Karpas-422 (cell line): ENCODE data around the gene PEX6. TPM values are rescaled to one million over a fixed set of nuclear protein-coding genes. Genes with fewer than 3 reads are reported as not detected.
A peak's percentile ranks its signal among the peaks of the same experiment; 100 is the strongest.

Experiments
- DNase-seq: peaks from one replicate; pipeline ENCODE4 v3.0.0-alpha.2; 2015
- H2AFZ ChIP-seq: fragments of 200-600 bp; sonication (generic); 2 replicates; pipeline ENCODE4 v1.6.1; 2014; ENCODE audit warnings: antibody characterized with exemption, low read length, mixed read lengths
- H3K27ac ChIP-seq: fragments of 200-600 bp; sonication (generic); 2 replicates; pipeline ENCODE4 v1.5.1; 2014; ENCODE audit warnings: mild to moderate bottlenecking, low read length, moderate library complexity
- H3K27me3 ChIP-seq: fragments of 200-600 bp; sonication (generic); 2 replicates; pipeline ENCODE4 v1.6.1; 2014; ENCODE audit warnings: low read length, mixed read lengths
- H3K36me3 ChIP-seq: fragments of 200-600 bp; sonication (generic); 2 replicates; pipeline ENCODE4 v1.6.1; 2014; ENCODE audit warnings: low read length, mixed read lengths; ENCODE audit not compliant: insufficient read depth
- H3K4me1 ChIP-seq: fragments of 200-600 bp; sonication (generic); 2 replicates; pipeline ENCODE4 v1.6.1; 2014; ENCODE audit warnings: mild to moderate bottlenecking, low read length, mixed read lengths
- H3K4me2 ChIP-seq: fragments of 200-600 bp; sonication (generic); 2 replicates; pipeline ENCODE4 v1.6.1; 2014; ENCODE audit warnings: low read length, low read depth, mild to moderate bottlenecking; ENCODE audit not compliant: poor library complexity, severe bottlenecking
- H3K4me3 ChIP-seq: fragments of 200-600 bp; sonication (generic); 2 replicates; pipeline ENCODE4 v1.5.1; 2014; ENCODE audit warnings: mild to moderate bottlenecking, antibody characterized with exemption, low read length, mixed read lengths
- H3K79me2 ChIP-seq: fragments of 200-600 bp; sonication (generic); 2 replicates; pipeline ENCODE4 v1.6.1; 2014; ENCODE audit warnings: mild to moderate bottlenecking, low read length, mixed read lengths
- H3K9ac ChIP-seq: fragments of 200-600 bp; sonication (generic); 2 replicates; pipeline ENCODE4 v1.6.0; 2014; ENCODE audit warnings: low read length
- H3K9me2 ChIP-seq: fragments of 200-600 bp; sonication (generic), shearing (Covaris generic); replicated peaks from 2 replicates; pipeline ENCODE4 v1.6.0; 2014; ENCODE audit warnings: mild to moderate bottlenecking, low read length, moderate library complexity; ENCODE audit not compliant: insufficient read depth
- H3K9me3 ChIP-seq: fragments of 300-700, 200-600 bp; sonication (generic); 2 replicates; pipeline ENCODE4 v1.6.1; 2014; ENCODE audit warnings: low read length, mixed read lengths
- H4K20me1 ChIP-seq: fragments of 200-600 bp; sonication (generic); 2 replicates; pipeline ENCODE4 v1.6.1; 2014; ENCODE audit warnings: mild to moderate bottlenecking, antibody characterized with exemption, low read length, low read depth; ENCODE audit not compliant: insufficient read depth
- total RNA-seq: library from RNA; depleted of rRNA; stranded (reverse); fragments of >200 nt; shearing (Covaris generic); gene quantifications from 2 replicates; pipeline ENCODE4 v1.2.3, GENCODE V29; 2014; ENCODE audit warnings: low replicate concordance; rRNA removed

Gene PEX6
- 16.7 and 34.2 TPM in 2 replicates for total RNA-seq

- H2AFZ ChIP-seq: peak within 1 kb of the TSS; percentile 46
- no peaks in the 10 kb centered on the region for H3K9me2 ChIP-seq
- H3K9ac ChIP-seq: peak within 1 kb of the TSS; percentile 94
- DNase-seq: peak; percentile 99
- no peaks in the 10 kb centered on the region for H3K27me3 ChIP-seq
- peaks cover 6% of the 10 kb centered on the region; the same call in 1 of the 2 replicates for H3K36me3 ChIP-seq
- no peaks in the 10 kb centered on the region for H4K20me1 ChIP-seq
- H3K4me2 ChIP-seq: peak within 1 kb of the TSS; percentile 93
- H3K9me3 ChIP-seq: no peaks in the 10 kb centered on the region
- peaks cover 32% of the 10 kb centered on the region for H3K79me2 ChIP-seq
- H3K4me3 ChIP-seq: peak within 1 kb of the TSS; percentile 93
- H3K4me1 ChIP-seq: peaks cover 40% of the 10 kb centered on the region
- H3K27ac ChIP-seq: peak within 1 kb of the TSS; percentile 78
These were observed at the start of gene PEX6 for GRCh38 chr6:42978839-42979522. PEX6 (minus strand) TSS chr6:42979181; CDS start chr6:42979150, 31 bp downstream.

- H3K9me2 ChIP-seq: no peaks in the 10 kb centered on the region
- no peaks in the 10 kb centered on the region for H3K9me3 ChIP-seq
- H3K27me3 ChIP-seq: no peaks in the 10 kb centered on the region
- no peak overlapping the region for H3K4me2 ChIP-seq
- H3K4me1 ChIP-seq: peaks cover 12% of the 10 kb centered on the region
- no peak for DNase-seq
- no peak overlapping the region for H3K9ac ChIP-seq
- peaks cover 46% of the 10 kb centered on the region for H3K36me3 ChIP-seq
- H3K4me3 ChIP-seq: no peak overlapping the region
- peaks cover 34% of the 10 kb centered on the region for H3K79me2 ChIP-seq
- no peak overlapping the region for H3K27ac ChIP-seq
- no peak overlapping the region for H2AFZ ChIP-seq
- peaks cover 6% of the 10 kb centered on the region; the same call in 1 of the 2 replicates for H4K20me1 ChIP-seq
These were observed 47.4 kb upstream of the PEX6 start for GRCh38 chr6:43026365-43026764.

GRCh38 chr6:43024436-43024835, 45.5 kb upstream of the PEX6 start:
- Histone ChIP-seq H3K4me3 (no peak overlapping the region), H2AFZ (no peak overlapping the region), H3K27me3 (no peaks in the 10 kb centered on the region), H3K9me2 (no peaks in the 10 kb centered on the region), H3K9me3 (no peaks in the 10 kb centered on the region), H3K9ac (no peak overlapping the region), H4K20me1 (peaks cover 6% of the 10 kb centered on the region; the same call in 1 of the 2 replicates), H3K4me2 (no peak overlapping the region), H3K36me3 (peaks cover 39% of the 10 kb centered on the region), H3K4me1 (peaks cover 20% of the 10 kb centered on the region), H3K27ac (no peak overlapping the region), H3K79me2 (peaks cover 34% of the 10 kb centered on the region)
- DNase-seq: no peak

- peaks cover 20% of the 10 kb centered on the region for H3K4me1 ChIP-seq
- H4K20me1 ChIP-seq: peaks cover 6% of the 10 kb centered on the region; the same call in 1 of the 2 replicates
- peaks cover 20% of the 10 kb centered on the region for H3K36me3 ChIP-seq
- peak within 1 kb of the TSS; percentile 89 for H3K27ac ChIP-seq
- H3K4me2 ChIP-seq: peak within 1 kb of the TSS; percentile 93
- DNase-seq: peak; percentile 92
- peak within 1 kb of the TSS; percentile 99 for H3K4me3 ChIP-seq
- no peaks in the 10 kb centered on the region for H3K9me2 ChIP-seq
- peak within 1 kb of the TSS; percentile 99 for H3K9ac ChIP-seq
- no peaks in the 10 kb centered on the region for H3K27me3 ChIP-seq
- H3K79me2 ChIP-seq: peaks cover 40% of the 10 kb centered on the region
- no peak within 1 kb of the TSS for H2AFZ ChIP-seq
- H3K9me3 ChIP-seq: no peaks in the 10 kb centered on the region
These were observed 42.5 kb upstream of the PEX6 start, which contains the start of gene RRP36 for GRCh38 chr6:43021270-43022047. RRP36 (plus strand) TSS chr6:43021623; CDS start chr6:43021655, 32 bp downstream.

- no peak for DNase-seq
- no peaks in the 10 kb centered on the region for H3K9me3 ChIP-seq
- peaks cover 16% of the 10 kb centered on the region for H3K36me3 ChIP-seq
- H3K27me3 ChIP-seq: no peaks in the 10 kb centered on the region
- no peaks in the 10 kb centered on the region for H3K9me2 ChIP-seq
- H3K4me3 ChIP-seq: peak overlapping the region; percentile 99
- peaks cover 20% of the 10 kb centered on the region for H3K4me1 ChIP-seq
- peaks cover 46% of the 10 kb centered on the region for H3K79me2 ChIP-seq
- no peak overlapping the region; the same call in 1 of the 2 replicates for H3K27ac ChIP-seq
- H2AFZ ChIP-seq: no peak overlapping the region
- H4K20me1 ChIP-seq: peaks cover 6% of the 10 kb centered on the region; the same call in 1 of the 2 replicates
- H3K9ac ChIP-seq: peak overlapping the region; percentile 99
- H3K4me2 ChIP-seq: peak overlapping the region; percentile 93
These were observed 41.9 kb upstream of the PEX6 start for GRCh38 chr6:43020847-43021246.

GRCh38 chr6:43020052-43020705, 41.2 kb upstream of the PEX6 start:
- Histone ChIP-seq H3K4me2 (no peak overlapping the region), H3K4me3 (no peak overlapping the region), H3K27ac (no peak overlapping the region), H3K4me1 (peaks cover 23% of the 10 kb centered on the region), H3K9me2 (no peaks in the 10 kb centered on the region), H3K36me3 (peaks cover 13% of the 10 kb centered on the region; the same call in 1 of the 2 replicates), H3K9ac (no peak overlapping the region), H3K9me3 (no peaks in the 10 kb centered on the region), H2AFZ (no peak overlapping the region), H3K27me3 (no peaks in the 10 kb centered on the region), H4K20me1 (peaks cover 6% of the 10 kb centered on the region; the same call in 1 of the 2 replicates), H3K79me2 (peaks cover 52% of the 10 kb centered on the region)
- DNase-seq: peak; percentile 38

- Histone ChIP-seq H3K36me3 (peaks cover 3% of the 10 kb centered on the region; the same call in 1 of the 2 replicates), H3K4me2 (no peak overlapping the region), H3K79me2 (peaks cover 54% of the 10 kb centered on the region), H3K9ac (no peak overlapping the region), H2AFZ (no peak overlapping the region), H3K9me2 (no peaks in the 10 kb centered on the region), H4K20me1 (peaks cover 6% of the 10 kb centered on the region; the same call in 1 of the 2 replicates), H3K4me3 (no peak overlapping the region), H3K9me3 (no peaks in the 10 kb centered on the region), H3K4me1 (peaks cover 28% of the 10 kb centered on the region), H3K27ac (no peak overlapping the region), H3K27me3 (no peaks in the 10 kb centered on the region)
- peak; percentile 37 for DNase-seq
These were observed 40.2 kb upstream of the PEX6 start for GRCh38 chr6:43019152-43019551.
